Measurements from ENCODE around the gene SEC24A.
"Not testable (repeated sequence)": the region's sequence is repeated elsewhere in the genome, so short reads cannot be mapped to it uniquely, and the experiment has no call there.

The SEC24A gene

DNA sequence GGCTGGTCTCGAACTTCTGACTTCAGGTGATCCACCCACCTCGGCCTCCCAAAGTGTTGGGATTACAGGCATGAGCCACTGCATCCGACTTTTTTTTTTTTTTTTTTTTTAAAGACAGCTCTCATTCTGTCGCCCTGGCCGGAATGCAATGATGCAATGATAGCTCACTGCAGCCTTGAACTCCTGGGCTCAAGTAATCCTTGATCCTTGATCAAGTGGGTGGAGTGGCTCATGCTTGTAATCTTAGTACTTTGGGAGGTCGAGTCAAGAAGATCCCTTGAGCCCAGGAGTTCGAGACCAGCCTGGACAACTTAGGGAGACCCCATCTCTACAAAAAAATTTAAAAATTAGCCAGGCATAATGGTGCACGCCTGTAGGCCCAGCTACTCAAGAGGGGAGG, 8.1 kb downstream of the SEC24A start:
- WGBS (ENCODE audit: extremely low coverage, insufficient coverage, low lambda C conversion rate): no CpG with 5 or more reads among the region's 8 CpGs
- H3K4me2 ChIP-seq (ENCODE audit: low read length): no peak overlapping the region
- H2AK5ac ChIP-seq (ENCODE audit: low read length): no peak overlapping the region
- H3K27ac ChIP-seq (ENCODE audit: low read depth, low read length): no peak overlapping the region
- no peak overlapping the region for H2BK5ac ChIP-seq (ENCODE audit: low read length)
- H2BK15ac ChIP-seq (replicated peaks; ENCODE audit: low read depth): no peak overlapping the region
- peak; percentile 17 for DNase-seq
- peaks cover 9% of the 10 kb centered on the region for H3K79me1 ChIP-seq (ENCODE audit: low read length)
- H3K9ac ChIP-seq (ENCODE audit: low read length): no peak overlapping the region
- H4K8ac ChIP-seq (ENCODE audit: low read depth, low read length): no peak overlapping the region
- no peak overlapping the region for H3K4ac ChIP-seq (ENCODE audit: low read depth, low read length)
- H4K5ac ChIP-seq (ENCODE audit: low read length): no peak overlapping the region
- peaks cover 4% of the 10 kb centered on the region for H3K36me3 ChIP-seq (ENCODE audit: control insufficient read depth, insufficient read depth, low read length)
- no peak overlapping the region for H3K4me3 ChIP-seq (ENCODE audit: low read length)
- no peak overlapping the region for H2BK120ac ChIP-seq (ENCODE audit: low read depth, low read length)
- no peaks in the 10 kb centered on the region for H3K27me3 ChIP-seq (ENCODE audit: insufficient read depth, low read length, poor library complexity)
- H3K18ac ChIP-seq (ENCODE audit: low read length): no peak overlapping the region
- no peak overlapping the region for H3K56ac ChIP-seq (ENCODE audit: low read length)
- no peaks in the 10 kb centered on the region for H3K4me1 ChIP-seq (ENCODE audit: control insufficient read depth, low read depth, low read length)
- H3K23ac ChIP-seq (ENCODE audit: low read length): no peak overlapping the region
- peaks cover 43% of the 10 kb centered on the region for H3K79me2 ChIP-seq (ENCODE audit: control insufficient read depth, insufficient read depth, low read length)

- H4K5ac ChIP-seq (ENCODE audit: low read length): no peak overlapping the region
- H3K4me2 ChIP-seq (ENCODE audit: low read length): no peak overlapping the region
- no peak overlapping the region for H2BK5ac ChIP-seq (ENCODE audit: low read length)
- H3K4me1 ChIP-seq (ENCODE audit: control insufficient read depth, low read depth, low read length): no peaks in the 10 kb centered on the region
- H3K4me3 ChIP-seq (ENCODE audit: low read length): no peak overlapping the region
- no peak overlapping the region for H3K56ac ChIP-seq (ENCODE audit: low read length)
- H3K27ac ChIP-seq (ENCODE audit: low read depth, low read length): no peak overlapping the region
- peaks cover 31% of the 10 kb centered on the region for H3K79me2 ChIP-seq (ENCODE audit: control insufficient read depth, insufficient read depth, low read length)
- H2BK120ac ChIP-seq (ENCODE audit: low read depth, low read length): no peak overlapping the region
- no peaks in the 10 kb centered on the region for H3K27me3 ChIP-seq (ENCODE audit: insufficient read depth, low read length, poor library complexity)
- peaks cover 6% of the 10 kb centered on the region for H3K36me3 ChIP-seq (ENCODE audit: control insufficient read depth, insufficient read depth, low read length)
- no peak overlapping the region for H3K18ac ChIP-seq (ENCODE audit: low read length)
- H4K8ac ChIP-seq (ENCODE audit: low read depth, low read length): no peak overlapping the region
- H3K9ac ChIP-seq (ENCODE audit: low read length): no peak overlapping the region
- no peak overlapping the region for H3K4ac ChIP-seq (ENCODE audit: low read depth, low read length)
- peaks cover 11% of the 10 kb centered on the region for H3K79me1 ChIP-seq (ENCODE audit: low read length)
- no peak overlapping the region for H3K23ac ChIP-seq (ENCODE audit: low read length)
- H2BK15ac ChIP-seq (replicated peaks; ENCODE audit: low read depth): no peak overlapping the region
- no CpG with 5 or more reads among the region's 4 CpGs for WGBS (ENCODE audit: extremely low coverage, insufficient coverage, low lambda C conversion rate)
- no peak overlapping the region for H2AK5ac ChIP-seq (ENCODE audit: low read length)
- no peak for DNase-seq
These were observed 10.9 kb downstream of the SEC24A start for GRCh38 chr5:134659456-134659855.

DNA sequence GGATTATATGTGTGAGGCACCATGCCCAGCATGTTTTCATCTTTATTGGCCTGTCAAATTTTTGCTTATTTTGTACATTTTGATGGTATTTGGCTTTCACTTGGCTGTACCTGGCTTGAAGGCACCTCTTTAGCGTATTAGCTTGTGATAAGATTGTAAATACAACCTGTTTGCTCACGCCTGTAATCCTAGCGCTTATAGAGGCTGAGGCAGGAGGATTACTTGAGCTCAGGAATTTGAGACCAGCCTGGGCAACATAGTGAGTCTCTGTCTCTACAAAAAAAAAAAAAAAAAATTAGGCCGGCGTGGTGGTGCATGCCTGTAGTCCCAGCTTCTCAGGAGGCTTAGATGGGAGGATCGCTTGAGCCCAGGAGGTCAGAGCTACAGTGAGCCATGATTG, 11.3 kb downstream of the SEC24A start:
- no peak overlapping the region for H3K56ac ChIP-seq (ENCODE audit: low read length)
- H3K27ac ChIP-seq (ENCODE audit: low read depth, low read length): no peak overlapping the region
- H3K79me1 ChIP-seq (ENCODE audit: low read length): peaks cover 9% of the 10 kb centered on the region
- no peak for DNase-seq
- no peak overlapping the region for H4K8ac ChIP-seq (ENCODE audit: low read depth, low read length)
- H3K4me3 ChIP-seq (ENCODE audit: low read length): no peak overlapping the region
- H3K23ac ChIP-seq (ENCODE audit: low read length): no peak overlapping the region
- H4K5ac ChIP-seq (ENCODE audit: low read length): no peak overlapping the region
- no peaks in the 10 kb centered on the region for H3K27me3 ChIP-seq (ENCODE audit: insufficient read depth, low read length, poor library complexity)
- H3K4ac ChIP-seq (ENCODE audit: low read depth, low read length): no peak overlapping the region
- no peak overlapping the region for H2BK5ac ChIP-seq (ENCODE audit: low read length)
- no peak overlapping the region for H3K9ac ChIP-seq (ENCODE audit: low read length)
- peaks cover 28% of the 10 kb centered on the region for H3K79me2 ChIP-seq (ENCODE audit: control insufficient read depth, insufficient read depth, low read length)
- H2BK15ac ChIP-seq (replicated peaks; ENCODE audit: low read depth): no peak overlapping the region
- no peak overlapping the region for H3K4me2 ChIP-seq (ENCODE audit: low read length)
- H3K18ac ChIP-seq (ENCODE audit: low read length): no peak overlapping the region
- H2BK120ac ChIP-seq (ENCODE audit: low read depth, low read length): no peak overlapping the region
- WGBS (ENCODE audit: extremely low coverage, insufficient coverage, low lambda C conversion rate): no CpG with 5 or more reads among the region's 6 CpGs
- H2AK5ac ChIP-seq (ENCODE audit: low read length): no peak overlapping the region
- no peaks in the 10 kb centered on the region for H3K4me1 ChIP-seq (ENCODE audit: control insufficient read depth, low read depth, low read length)
- H3K36me3 ChIP-seq (ENCODE audit: control insufficient read depth, insufficient read depth, low read length): peaks cover 6% of the 10 kb centered on the region

GRCh38 chr5:134662971-134663370, 14.4 kb downstream of the SEC24A start:
- Histone ChIP-seq H3K79me1 (ENCODE audit: low read length) (peaks cover 7% of the 10 kb centered on the region), H3K9ac (ENCODE audit: low read length) (no peak overlapping the region), H3K36me3 (ENCODE audit: control insufficient read depth, insufficient read depth, low read length) (peaks cover 6% of the 10 kb centered on the region), H3K4me3 (ENCODE audit: low read length) (no peak overlapping the region), H3K27ac (ENCODE audit: low read depth, low read length) (no peak overlapping the region), H2AK5ac (ENCODE audit: low read length) (no peak overlapping the region), H3K18ac (ENCODE audit: low read length) (no peak overlapping the region), H3K79me2 (ENCODE audit: control insufficient read depth, insufficient read depth, low read length) (peaks cover 15% of the 10 kb centered on the region), H3K56ac (ENCODE audit: low read length) (no peak overlapping the region), H4K5ac (ENCODE audit: low read length) (no peak overlapping the region), H3K23ac (ENCODE audit: low read length) (no peak overlapping the region), H3K4me2 (ENCODE audit: low read length) (no peak overlapping the region), H3K4ac (ENCODE audit: low read depth, low read length) (no peak overlapping the region), H3K4me1 (ENCODE audit: control insufficient read depth, low read depth, low read length) (no peaks in the 10 kb centered on the region), H2BK5ac (ENCODE audit: low read length) (no peak overlapping the region), H4K8ac (ENCODE audit: low read depth, low read length) (no peak overlapping the region), H3K27me3 (ENCODE audit: insufficient read depth, low read length, poor library complexity) (no peaks in the 10 kb centered on the region), H2BK120ac (ENCODE audit: low read depth, low read length) (no peak overlapping the region), H2BK15ac (replicated peaks; ENCODE audit: low read depth) (no peak overlapping the region)
- WGBS (ENCODE audit: extremely low coverage, insufficient coverage, low lambda C conversion rate): no CpG with 5 or more reads among the region's 4 CpGs
- no peak for DNase-seq

DNA sequence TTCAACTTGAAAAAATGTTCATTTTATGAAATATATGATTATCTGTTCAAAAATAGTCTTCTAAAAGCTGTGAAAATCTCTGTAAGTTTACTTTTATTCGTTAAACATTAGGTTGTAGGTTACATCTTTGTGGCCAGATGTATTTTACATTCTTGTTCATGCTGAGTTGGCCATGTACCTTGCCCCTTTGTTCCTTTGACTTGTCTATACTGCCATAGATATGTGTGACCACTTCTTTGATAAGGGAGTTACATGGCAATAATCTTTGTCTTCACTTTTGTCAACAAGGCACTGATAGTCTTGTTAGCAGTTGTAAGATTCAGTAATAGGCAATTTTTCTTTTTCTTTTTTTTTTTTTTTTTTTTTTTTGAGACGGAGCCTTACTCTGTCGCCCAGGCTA, 15.9 kb downstream of the SEC24A start:
- Histone ChIP-seq H3K27me3 (ENCODE audit: insufficient read depth, low read length, poor library complexity) (no peaks in the 10 kb centered on the region), H3K18ac (ENCODE audit: low read length) (no peak overlapping the region), H2AK5ac (ENCODE audit: low read length) (no peak overlapping the region), H3K36me3 (ENCODE audit: control insufficient read depth, insufficient read depth, low read length) (peaks cover 6% of the 10 kb centered on the region), H3K56ac (ENCODE audit: low read length) (no peak overlapping the region), H2BK15ac (replicated peaks; ENCODE audit: low read depth) (no peak overlapping the region), H3K79me2 (ENCODE audit: control insufficient read depth, insufficient read depth, low read length) (peaks cover 11% of the 10 kb centered on the region), H3K4me2 (ENCODE audit: low read length) (no peak overlapping the region), H3K79me1 (ENCODE audit: low read length) (peaks cover 7% of the 10 kb centered on the region), H3K23ac (ENCODE audit: low read length) (no peak overlapping the region), H4K5ac (ENCODE audit: low read length) (no peak overlapping the region), H4K8ac (ENCODE audit: low read depth, low read length) (no peak overlapping the region), H3K4ac (ENCODE audit: low read depth, low read length) (no peak overlapping the region), H2BK5ac (ENCODE audit: low read length) (no peak overlapping the region), H3K9ac (ENCODE audit: low read length) (no peak overlapping the region), H3K27ac (ENCODE audit: low read depth, low read length) (no peak overlapping the region), H3K4me3 (ENCODE audit: low read length) (no peak overlapping the region), H3K4me1 (ENCODE audit: control insufficient read depth, low read depth, low read length) (no peaks in the 10 kb centered on the region), H2BK120ac (ENCODE audit: low read depth, low read length) (no peak overlapping the region)
- no CpG with 5 or more reads among the region's 3 CpGs for WGBS (ENCODE audit: extremely low coverage, insufficient coverage, low lambda C conversion rate)
- DNase-seq: no peak

DNA sequence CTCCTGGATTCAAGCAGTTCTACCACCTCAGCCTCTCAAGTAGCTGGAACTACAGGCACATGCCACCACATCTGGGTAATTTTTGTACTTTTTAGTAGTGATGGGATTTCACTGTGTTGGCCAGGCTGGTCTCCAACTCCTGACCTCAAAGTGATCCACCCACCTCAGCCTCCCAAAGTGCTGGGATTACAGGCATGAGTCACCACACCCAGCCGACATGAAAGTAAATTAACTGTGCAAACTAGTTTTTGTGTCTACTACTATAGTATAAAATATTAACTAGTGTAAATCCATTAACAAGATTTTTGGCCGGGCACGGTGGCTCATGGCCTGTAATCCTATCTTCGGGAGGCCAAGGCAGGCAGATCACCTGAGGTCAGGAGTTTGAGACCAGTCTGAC, 25.0 kb downstream of the SEC24A start:
- not testable (repeated sequence) for H3K9ac ChIP-seq (ENCODE audit: low read length); H2BK120ac ChIP-seq (ENCODE audit: low read depth, low read length); H3K27me3 ChIP-seq (ENCODE audit: insufficient read depth, low read length, poor library complexity); H4K8ac ChIP-seq (ENCODE audit: low read depth, low read length); H4K5ac ChIP-seq (ENCODE audit: low read length); H3K27ac ChIP-seq (ENCODE audit: low read depth, low read length); H2BK15ac ChIP-seq (replicated peaks; ENCODE audit: low read depth); H3K18ac ChIP-seq (ENCODE audit: low read length); H2AK5ac ChIP-seq (ENCODE audit: low read length); H3K36me3 ChIP-seq (ENCODE audit: control insufficient read depth, insufficient read depth, low read length); H3K4me2 ChIP-seq (ENCODE audit: low read length); H3K79me1 ChIP-seq (ENCODE audit: low read length); H3K79me2 ChIP-seq (ENCODE audit: control insufficient read depth, insufficient read depth, low read length); H3K4ac ChIP-seq (ENCODE audit: low read depth, low read length); DNase-seq; H3K56ac ChIP-seq (ENCODE audit: low read length); H3K23ac ChIP-seq (ENCODE audit: low read length); H2BK5ac ChIP-seq (ENCODE audit: low read length); H3K4me1 ChIP-seq (ENCODE audit: control insufficient read depth, low read depth, low read length); H3K4me3 ChIP-seq (ENCODE audit: low read length)
- no CpG with 5 or more reads among the region's 4 CpGs for WGBS (ENCODE audit: extremely low coverage, insufficient coverage, low lambda C conversion rate)
